ENCODE measurements around the gene PALLD. TPM values are rescaled to one million over a fixed set of nuclear protein-coding genes. Genes with fewer than 3 reads are reported as not detected.

Gene PALLD
- total and polyA plus RNA-seq, 2 of the 8 experiments (the other 6 are each of a cell fraction or from before 2014, with no cell fraction given) = 10.5 to 25.0 TPM

- H3K27ac ChIP-seq (ENCODE audit: low read depth, low read length) = no peak overlapping the region
- CTCF ChIA-PET (ENCODE audit: partially characterized antibody) = interaction anchor here (0.9 kb wide), 1 partner anchor 106 kb away, joined by 3 read pairs; no protein-coding TSS in a partner anchor
- no peak overlapping the region for H2BK5ac ChIP-seq (ENCODE audit: low read depth, low read length)
- TF ChIP-seq EGR1 (IDR thresholded peaks at IDR 0.05; ENCODE audit: borderline replicate concordance, low read depth, low read length) (no peak), USF2 (IDR thresholded peaks at IDR 0.05; ENCODE audit: low read length) (no peak), TCF12 (IDR thresholded peaks at IDR 0.05; ENCODE audit: low read depth, low read length) (no peak), KDM4A (IDR thresholded peaks at IDR 0.05; ENCODE audit: low read depth, low read length, severe bottlenecking) (no peak), POLR2AphosphoS5 (IDR thresholded peaks at IDR 0.05; ENCODE audit: low read depth, low read length) (no peak), CHD2 (IDR thresholded peaks at IDR 0.05; ENCODE audit: low read length) (no peak), YY1 (IDR thresholded peaks at IDR 0.05; ENCODE audit: low read depth, low read length) (no peak), MAX (IDR thresholded peaks at IDR 0.05) (no peak), SIRT6 (IDR thresholded peaks at IDR 0.05; ENCODE audit: low read length) (no peak), JUND (IDR thresholded peaks at IDR 0.05; ENCODE audit: low read length) (no peak), HDAC6 (IDR thresholded peaks at IDR 0.05; ENCODE audit: low read depth, low read length) (no peak), TAF1 (IDR thresholded peaks at IDR 0.05; ENCODE audit: low read depth, low read length) (no peak), HDAC2 (IDR thresholded peaks at IDR 0.05; ENCODE audit: borderline replicate concordance in 1 of 2, low read depth in 2 of 2, low read length in 2 of 2) (no peak)
Observed at GRCh38 chr4:168658751-168659150, 161.9 kb downstream of the PALLD start.

More at GRCh38 chr4:168658751-168659150, 161.9 kb downstream of the PALLD start:
- no peak overlapping the region for H2BK15ac ChIP-seq (ENCODE audit: low read length)
- no peaks in the 10 kb centered on the region for H3K36me3 ChIP-seq (ENCODE audit: control insufficient read depth in 2 of 4, insufficient read depth in 4 of 4, low read length in 3 of 4)
- no peak overlapping the region for H3K4me3 ChIP-seq (ENCODE audit: extremely low read depth in 1 of 4, insufficient read depth in 2 of 4, low read depth in 3 of 4, low read length in 4 of 4)
- H3K9ac ChIP-seq (replicated peaks in 1 of 4; ENCODE audit: extremely low read depth in 1 of 4, low read depth in 3 of 4, low read length in 3 of 4) = no peak overlapping the region
- no peak overlapping the region for H3K18ac ChIP-seq (ENCODE audit: extremely low read depth, low read length)
- POLR2A ChIA-PET (ENCODE audit: partially characterized antibody) = interaction anchor here (0.5 kb wide), 1 partner anchor 68 kb away, joined by 3 read pairs; no protein-coding TSS in a partner anchor
- no peak for DNase-seq (ENCODE audit: low read depth in 1 of 2, low spot score in 2 of 2)
- H3K14ac ChIP-seq (ENCODE audit: insufficient read length) = no peak overlapping the region
- WGBS, 2 experiments (ENCODE audit: extremely low coverage in 1 of 2, insufficient coverage in 1 of 2, insufficient read length in 1 of 2, insufficient replicate concordance in 2 of 2, low coverage in 1 of 2, low lambda C conversion rate in 2 of 2, missing lambda C conversion rate in 1 of 2) = 92% methylated on average over 3 of the region's 3 CpGs; no CpG with 5 or more reads in 1 of the 2 experiments
- H2BK12ac ChIP-seq (ENCODE audit: low read depth, low read length) = no peak overlapping the region
- H2BK20ac ChIP-seq (ENCODE audit: low read length) = no peak overlapping the region
- no peaks in the 10 kb centered on the region for H3K9me3 ChIP-seq (ENCODE audit: insufficient read depth in 2 of 2, low read depth in 1 of 2, low read length in 1 of 2)
- no peaks in the 10 kb centered on the region for H3K79me1 ChIP-seq (ENCODE audit: low read depth, low read length)
- no peak overlapping the region for H3K23ac ChIP-seq (ENCODE audit: insufficient read length)
- no peaks in the 10 kb centered on the region for H4K20me1 ChIP-seq (replicated peaks in 1 of 2; ENCODE audit: control insufficient read depth in 1 of 2, insufficient read depth in 2 of 2, low read length in 2 of 2)
- no peak overlapping the region for H4K8ac ChIP-seq (ENCODE audit: extremely low read depth, insufficient read depth, low read length)
- no peak overlapping the region for H4K91ac ChIP-seq (replicated peaks; ENCODE audit: insufficient read length, low read length)
- no peak overlapping the region for H3K4ac ChIP-seq (replicated peaks; ENCODE audit: insufficient read length, low read depth, low read length)
- no peak overlapping the region for H3K56ac ChIP-seq (replicated peaks; ENCODE audit: insufficient read length, low read depth, low read length)
- FAIRE-seq = no peak
- no peak overlapping the region for H4K5ac ChIP-seq (ENCODE audit: insufficient read length, low read depth, low read length)
- no peak overlapping the region for H2AK5ac ChIP-seq (ENCODE audit: low read depth, low read length)
- H3K4me1 ChIP-seq (replicated peaks in 1 of 4; ENCODE audit: control insufficient read depth in 3 of 4, insufficient read depth in 4 of 4, low read length in 3 of 4) = peaks cover 0 to 5% (median 0%) of the 10 kb centered on the region in 4 experiments; a peak in 1 of 7 replicates
- H3K79me2 ChIP-seq (ENCODE audit: control insufficient read depth in 1 of 2, insufficient read depth in 2 of 2, low read length in 2 of 2) = no peaks in the 10 kb centered on the region
- H3K23me2 ChIP-seq (ENCODE audit: low read depth, low read length) = no peaks in the 10 kb centered on the region
- H3K27me3 ChIP-seq (replicated peaks in 1 of 4; ENCODE audit: control insufficient read depth in 3 of 4, extremely low read depth in 1 of 4, insufficient read depth in 3 of 4, low read length in 3 of 4) = no peaks in the 10 kb centered on the region
- no peak overlapping the region for H2AFZ ChIP-seq (ENCODE audit: low read length)
- no peak overlapping the region for H2BK120ac ChIP-seq (replicated peaks; ENCODE audit: low read depth, low read length)
- H3K4me2 ChIP-seq (ENCODE audit: insufficient read depth in 1 of 2, low read depth in 2 of 2, low read length in 2 of 2) = no peak overlapping the region

Measured in H1 (cell line).